ENCODE results near the gene ADCK1.
"Not testable (repeated sequence)": the region's sequence is repeated elsewhere in the genome, so short reads cannot be mapped to it uniquely, and the experiment has no call there.

Gene ADCK1

DNA sequence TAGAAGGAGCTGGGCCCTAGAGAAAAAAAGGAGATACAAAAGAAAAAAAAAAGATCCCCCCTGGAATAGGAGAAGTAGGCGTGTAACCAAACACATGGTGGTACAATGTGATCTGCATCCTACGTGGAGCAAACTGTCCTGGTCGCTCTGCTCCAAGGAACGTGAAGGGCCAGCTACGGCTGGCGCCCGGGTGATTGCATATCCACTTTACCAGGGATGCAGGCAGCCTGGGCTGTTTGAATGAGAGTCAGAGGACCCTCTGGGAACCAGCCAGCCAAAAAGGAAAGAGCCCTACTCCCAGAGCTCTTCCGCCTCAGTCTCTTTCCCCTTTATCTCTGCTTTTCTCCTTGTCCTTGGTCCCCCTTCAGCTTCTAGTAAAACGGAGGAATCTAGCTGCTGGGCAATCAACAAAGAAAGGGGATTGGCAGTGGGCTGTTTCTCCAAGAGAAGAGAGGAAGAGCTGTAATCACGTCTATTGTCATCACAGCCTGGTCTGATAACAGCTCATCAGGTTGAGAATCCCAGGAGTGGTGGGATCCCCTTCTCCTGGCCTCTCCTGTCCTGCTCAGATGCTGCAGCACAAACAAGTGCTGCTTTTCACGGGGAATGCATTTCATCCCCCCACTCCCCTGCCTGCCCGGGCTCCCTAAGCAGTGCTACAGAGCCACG lies 156.0 kb downstream of the ADCK1 start:
- DNase-seq, result no peak

DNA sequence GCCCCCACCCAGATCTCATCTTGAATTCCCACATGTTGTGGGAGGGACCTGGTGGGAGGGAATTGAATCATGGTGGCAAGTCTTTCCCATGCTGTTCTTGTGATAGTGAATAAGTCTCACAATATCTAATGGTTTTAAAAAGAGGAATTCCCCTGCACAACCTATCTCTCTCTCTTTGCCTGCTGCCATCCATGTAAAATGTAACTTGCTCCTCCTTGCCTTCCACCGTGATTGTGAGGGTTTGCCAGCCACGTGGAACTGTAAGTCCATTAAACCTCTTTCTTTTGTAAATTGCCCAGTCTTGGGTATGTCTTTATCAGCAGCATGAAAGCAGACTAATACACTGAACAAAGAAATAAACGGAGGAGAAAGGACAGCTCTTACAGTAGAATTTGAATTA lies 159.8 kb downstream of the ADCK1 start:
- DNase-seq, result not testable (repeated sequence)

DNA sequence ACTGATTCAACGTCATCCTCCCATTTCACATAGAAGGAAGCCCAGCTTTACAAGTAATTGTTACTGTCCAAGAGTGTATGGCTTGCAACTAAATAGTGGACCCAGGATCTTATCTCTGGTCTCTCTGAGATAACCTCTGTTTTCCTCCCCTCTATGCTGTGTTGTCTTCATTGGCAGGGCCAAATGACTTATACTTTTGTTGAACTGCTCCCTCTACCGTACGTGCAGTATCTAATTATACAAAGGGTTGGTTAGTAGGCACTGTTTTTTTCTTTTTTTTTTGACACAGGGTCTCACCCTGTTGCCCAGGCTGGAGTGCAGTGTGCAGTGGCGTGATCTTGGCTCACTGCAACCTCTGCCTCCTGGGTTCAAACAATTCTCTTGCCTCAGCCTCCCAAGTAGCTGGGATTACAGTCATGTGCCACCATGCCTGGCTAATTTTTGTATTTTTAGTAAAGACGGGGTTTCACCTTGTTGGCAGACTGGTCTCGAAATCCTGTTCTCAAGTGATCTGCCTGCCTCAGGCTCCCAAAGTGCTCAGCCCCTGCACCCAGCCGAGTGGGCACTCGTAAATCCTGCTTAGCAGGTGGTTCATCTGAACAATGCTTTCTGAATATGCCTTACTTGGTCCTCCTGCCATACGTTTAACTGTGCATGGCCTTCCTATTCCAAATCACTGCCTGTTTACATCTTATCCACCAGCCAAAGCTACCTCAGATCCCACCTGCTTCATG lies 162.1 kb downstream of the ADCK1 start:
- DNase-seq, result no peak

DNA sequence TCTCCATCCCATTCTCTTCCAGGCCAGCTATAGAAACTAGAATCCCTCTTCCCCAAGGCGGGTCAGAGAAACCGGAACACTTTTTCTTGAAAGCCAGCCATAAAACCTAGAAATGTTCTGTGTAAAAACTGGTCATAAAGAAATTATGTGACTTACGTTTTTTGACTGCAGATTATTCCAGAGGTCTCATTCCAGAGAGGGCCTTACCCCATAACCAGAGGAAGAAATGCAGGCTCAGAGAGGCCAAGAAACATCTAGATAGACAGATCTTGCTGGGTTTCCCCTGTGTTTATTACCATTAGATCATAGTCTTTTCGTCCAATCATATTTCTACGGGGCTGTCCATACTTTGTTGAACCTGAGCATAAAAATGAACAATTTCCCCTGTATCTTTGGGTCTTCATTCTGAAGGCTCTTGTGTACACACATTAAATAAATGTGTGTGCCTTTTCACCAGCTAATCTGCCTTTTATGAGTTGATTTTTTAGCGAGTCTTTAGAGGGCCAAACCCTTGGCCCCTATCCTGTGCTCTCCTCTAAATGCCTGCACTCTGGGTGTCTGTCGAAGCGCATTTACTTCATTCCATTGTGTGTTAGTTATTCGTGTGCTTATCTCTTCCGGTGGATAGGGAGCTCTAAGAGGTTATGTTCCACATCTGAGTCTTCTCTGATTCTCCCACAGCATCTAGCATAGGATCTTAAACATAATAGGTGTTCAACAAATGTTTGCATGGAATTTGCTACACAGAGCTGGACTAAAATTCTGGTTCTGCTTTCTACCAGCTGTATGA lies 163.0 kb downstream of the ADCK1 start:
- DNase-seq, result no peak

DNA sequence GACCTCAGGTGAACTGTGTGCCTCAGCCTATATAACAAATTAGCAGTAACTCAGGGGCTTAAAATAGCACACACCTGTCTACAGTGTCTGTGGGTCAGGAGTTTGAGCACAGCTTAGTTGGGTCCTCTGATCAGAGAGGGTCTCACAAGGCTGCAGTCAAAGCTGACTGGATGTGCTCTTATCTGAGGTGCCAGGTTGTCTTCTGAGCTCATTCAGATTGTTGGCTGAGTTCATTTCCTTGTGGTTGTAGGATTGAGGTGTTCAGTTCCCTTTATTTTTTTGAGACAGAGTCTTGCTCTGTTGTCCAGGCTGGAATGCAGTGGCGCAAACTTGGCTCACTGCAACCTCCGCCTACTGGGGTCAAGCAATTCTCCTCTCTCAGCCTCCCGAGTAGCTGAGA lies 164.7 kb downstream of the ADCK1 start:
- DNase-seq, result no peak

DNA sequence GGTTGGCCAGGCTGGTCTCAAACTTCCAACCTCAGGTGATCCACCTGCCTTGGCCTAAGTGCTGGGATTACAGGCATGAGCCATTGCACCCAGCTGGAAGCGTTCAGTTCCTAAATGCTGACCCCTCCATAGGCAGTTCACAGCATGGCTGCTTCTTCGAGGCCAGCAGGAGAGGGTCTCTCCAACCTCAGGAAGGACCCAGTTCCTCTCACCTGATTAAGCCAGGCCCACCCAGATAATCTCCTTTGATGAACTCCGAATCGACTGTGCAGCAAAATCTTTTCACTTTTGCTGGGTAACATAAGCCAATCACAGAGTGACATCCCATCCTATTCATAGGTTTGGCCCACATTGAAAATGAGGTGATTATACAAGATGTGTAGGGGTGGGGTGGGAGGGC lies 165.1 kb downstream of the ADCK1 start:
- DNase-seq, result no peak

DNA sequence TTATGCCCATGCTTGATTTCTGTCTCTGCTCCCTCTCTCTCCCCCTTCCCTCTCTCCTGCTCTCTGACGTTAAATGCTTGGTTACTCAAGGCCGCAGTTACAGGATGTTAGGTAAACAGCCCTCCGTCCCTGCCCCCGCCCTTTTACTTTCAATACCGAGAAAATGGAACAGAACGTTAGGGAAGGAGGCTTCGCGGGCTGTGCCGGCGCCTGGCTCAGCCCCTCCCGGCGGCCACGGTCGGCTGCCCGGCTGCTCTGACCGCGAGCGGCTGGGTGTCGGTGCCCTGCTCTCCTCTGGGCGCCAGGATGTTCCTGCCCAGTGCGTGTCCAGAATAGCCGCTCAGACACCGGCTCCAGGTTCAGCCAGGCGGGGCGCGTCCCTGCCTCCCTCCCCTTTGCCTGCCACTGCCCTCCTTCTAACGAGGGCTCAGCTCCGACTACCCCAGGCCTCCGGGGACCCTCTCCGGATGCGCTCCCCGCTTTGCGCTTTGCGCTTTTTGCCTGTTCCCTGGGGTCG lies 166.1 kb downstream of the ADCK1 start:
- DNase-seq, result no peak

DNA sequence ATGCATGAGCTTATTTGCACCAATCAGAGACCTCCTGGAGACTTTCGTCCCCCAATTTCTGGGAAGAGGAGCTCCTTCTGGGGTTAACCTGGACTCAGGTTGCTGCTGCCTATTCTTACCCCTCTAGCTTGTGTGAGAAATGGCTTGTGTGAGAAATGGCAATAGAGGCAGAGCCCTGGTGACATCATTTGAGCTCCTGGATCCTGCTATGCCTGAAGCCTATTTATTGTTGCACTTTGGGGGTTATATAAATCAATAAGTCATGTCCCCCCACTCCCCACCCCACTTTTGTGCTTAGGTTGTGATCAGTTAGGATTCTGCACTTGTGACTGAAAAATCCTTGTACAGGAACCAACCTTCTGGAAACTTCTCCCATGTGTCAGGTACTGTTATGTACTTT lies 167.2 kb downstream of the ADCK1 start:
- no peak for DNase-seq

DNA sequence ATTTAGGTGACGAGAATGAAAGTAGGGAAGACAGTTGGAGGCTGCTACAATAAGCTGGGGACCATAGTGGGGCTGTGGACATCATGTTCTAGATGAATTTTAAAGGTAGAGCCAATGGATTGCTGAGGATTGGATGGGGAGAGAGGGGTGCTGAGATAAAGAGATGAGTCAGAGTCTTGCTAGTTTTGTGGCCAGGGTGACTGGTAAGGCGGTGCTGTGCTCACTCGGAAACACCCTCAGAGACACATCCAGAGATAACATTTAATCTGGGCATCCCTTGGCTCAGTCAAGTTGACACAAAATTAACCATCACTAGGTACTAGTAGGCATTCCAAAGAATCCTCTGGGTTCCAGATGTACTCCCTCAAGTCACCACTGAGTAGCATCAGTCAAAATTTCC lies 170.7 kb downstream of the ADCK1 start:
- DNase-seq, result no peak

DNA sequence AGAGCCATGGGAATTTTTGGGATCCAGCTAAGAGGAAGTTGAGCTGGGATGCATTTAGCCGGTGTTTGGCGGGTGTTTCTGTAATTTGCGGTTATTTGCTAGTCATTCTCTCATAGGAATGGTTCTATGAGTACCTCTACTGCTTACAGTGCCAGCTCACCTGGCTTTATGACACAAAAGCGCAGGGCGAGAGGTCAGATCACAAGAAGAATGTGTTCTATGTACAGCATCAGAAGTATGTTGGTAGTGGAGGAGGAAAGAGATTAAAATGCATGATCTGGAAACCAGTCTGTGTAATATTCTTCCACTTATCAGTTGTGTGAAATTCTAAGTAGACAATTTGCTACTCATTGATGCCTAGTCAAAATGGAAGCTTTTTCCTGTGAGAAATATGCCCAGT lies 173.3 kb downstream of the ADCK1 start:
- DNase-seq, result no peak

DNA sequence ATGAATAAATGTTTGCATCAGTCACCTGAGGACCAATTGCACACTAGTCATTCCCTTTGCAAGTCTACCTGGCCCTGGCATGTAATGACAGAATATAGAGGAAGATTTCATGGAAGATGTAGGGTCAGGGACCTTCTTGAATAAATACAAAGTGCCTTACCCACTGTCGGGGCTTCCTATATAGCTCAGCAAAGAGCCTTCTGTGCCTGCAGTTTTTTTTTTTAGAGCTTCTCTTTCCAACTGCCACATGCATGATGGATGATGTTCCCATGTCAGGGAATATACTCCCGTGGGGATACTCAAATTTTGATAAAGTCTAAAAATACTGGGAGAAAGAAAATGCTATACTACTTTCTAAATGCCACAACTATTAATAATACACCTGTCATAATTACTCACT lies 176.7 kb downstream of the ADCK1 start:
- no peak for DNase-seq

DNA sequence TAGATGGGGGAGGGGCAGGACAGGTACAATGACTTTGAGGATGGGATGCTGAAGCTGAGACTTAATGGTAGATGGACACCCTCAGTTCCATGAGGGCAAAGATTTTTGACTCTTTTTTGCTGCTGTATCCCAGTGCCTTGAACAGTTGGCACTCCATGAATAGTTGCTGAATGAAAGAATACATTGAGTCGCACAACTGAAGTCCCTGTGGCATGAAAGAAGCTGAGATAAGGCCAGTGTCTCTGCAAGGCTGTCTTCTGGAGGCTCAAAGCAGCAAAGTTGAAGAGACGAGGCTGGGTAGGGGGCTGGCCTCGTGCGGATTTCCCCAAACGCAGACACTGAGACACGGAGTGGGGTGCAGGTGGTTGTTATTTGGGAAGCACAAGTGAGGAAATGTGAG lies 179.3 kb downstream of the ADCK1 start:
- no peak for DNase-seq

DNA sequence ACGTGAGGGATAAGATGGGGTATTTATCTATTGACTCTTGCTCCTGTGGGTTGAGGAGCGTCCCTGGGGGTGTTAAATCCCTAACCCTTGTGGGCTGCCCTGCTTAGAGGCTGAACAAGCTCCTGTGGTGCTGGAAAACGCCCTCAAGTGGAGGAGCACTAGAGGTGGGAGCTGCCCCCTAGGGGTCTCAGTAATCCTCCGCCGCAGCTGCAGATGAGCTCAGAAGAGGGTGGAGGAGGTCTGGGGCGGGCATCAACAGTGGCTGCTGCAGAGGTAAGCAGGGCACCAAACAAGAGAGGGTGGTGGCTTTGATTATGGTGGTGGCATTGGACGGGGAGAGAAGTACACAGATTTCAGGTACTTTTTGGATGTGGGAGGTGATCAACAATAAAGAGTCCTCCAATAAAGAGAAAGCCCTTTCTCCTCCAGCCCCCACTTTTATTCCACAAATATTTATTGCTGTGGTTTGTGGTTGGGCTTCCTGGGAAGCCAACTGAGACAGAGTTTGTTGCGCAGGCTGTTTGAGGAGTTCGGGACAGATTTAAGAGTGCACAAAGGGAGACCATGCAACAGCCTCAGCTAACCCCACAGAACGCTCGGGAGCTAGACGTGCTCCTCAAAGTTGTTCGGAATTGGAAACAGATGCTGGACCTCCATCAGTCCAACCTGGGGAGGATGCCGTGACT lies 179.9 kb downstream of the ADCK1 start:
- DNase-seq, result no peak

DNA sequence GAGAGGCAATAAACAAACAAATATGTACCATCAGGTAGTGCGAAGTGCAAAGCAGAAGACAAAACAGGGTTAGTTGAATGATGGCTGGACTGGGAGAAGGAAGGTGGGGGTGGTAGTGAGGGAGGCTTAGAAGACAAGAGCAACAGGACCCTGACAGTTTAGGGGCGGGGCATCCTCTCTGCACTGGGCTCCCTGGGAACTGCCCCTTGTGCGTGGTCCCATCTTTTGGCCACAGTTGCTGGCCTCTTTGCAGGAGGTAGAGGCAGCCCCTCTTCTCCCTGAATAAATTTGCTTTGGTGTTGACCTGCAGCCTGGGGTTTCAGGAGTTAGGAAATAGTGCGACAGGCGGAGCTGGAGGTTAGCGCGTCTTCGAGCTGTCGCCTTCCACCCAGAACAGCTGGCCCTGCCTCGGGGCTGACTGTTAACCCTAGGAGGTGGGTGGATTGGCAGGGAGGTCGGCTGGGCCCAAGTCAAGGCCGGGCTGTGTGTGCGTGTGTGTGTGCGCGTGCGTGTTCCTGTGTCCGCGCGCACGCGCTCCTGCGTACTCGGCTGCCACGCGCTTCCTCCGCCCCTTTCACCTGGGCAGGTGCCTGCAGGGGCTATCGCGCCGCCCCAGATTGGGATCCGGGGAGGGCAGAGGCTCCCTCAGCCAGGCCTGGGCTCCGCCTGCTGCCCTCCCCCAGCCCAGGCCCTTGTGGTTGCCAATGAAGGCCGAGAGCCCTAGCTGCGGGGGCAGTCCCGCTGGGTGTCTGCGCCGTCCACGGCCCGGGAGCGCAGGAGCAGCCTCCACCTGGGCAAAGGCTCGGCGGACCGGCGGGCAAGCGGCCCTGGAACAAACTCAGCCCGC lies 180.8 kb downstream of the ADCK1 start:
- no peak for DNase-seq

Data from stimulated activated CD4-positive, alpha-beta T cell treated with anti-CD3 and anti-CD28 coated beads, Interleukin-4, amount 100 ng/mL, for 1 hour (primary cell).